OCI-LY7 (cell line): ENCODE results near the gene PIPOX.

Experiments used
- CTCF ChIP-seq: fragments of 200-600 bp; sonication (generic); conservative IDR thresholded peaks from 2 replicates; pipeline ENCODE4 v1.5.1; 2014; ENCODE audit warnings: mild to moderate bottlenecking, antibody characterized with exemption, low read length, moderate library complexity, mixed read lengths
- EZH2phosphoT487 ChIP-seq: fragments of 200-600 bp; sonication (generic); IDR thresholded peaks from 2 replicates; pipeline ENCODE4 v1.6.1; 2018; ENCODE audit warnings: low read depth, borderline replicate concordance, mild to moderate bottlenecking, mixed run types, antibody characterized with exemption, low read length, moderate library complexity, mixed read lengths

DNA sequence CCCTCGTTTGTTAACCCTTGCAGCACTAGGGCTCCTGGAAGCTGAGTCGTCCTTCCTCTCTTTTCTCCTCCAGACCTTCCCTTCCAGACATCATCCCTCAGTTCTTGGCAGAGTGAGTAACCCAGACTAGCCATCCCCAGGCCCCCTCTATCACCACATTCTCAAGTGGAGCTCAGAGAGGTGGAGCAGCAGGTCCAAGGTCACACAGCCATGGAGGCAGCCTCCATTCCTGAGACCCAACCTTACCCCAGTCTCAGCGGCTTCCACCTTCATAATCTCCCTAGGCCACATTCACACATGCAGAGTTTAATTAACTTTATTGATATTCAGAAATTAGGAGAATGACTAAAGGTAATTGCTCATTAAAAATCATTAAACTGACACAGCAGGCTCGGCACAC is 40.1 kb upstream of the PIPOX start:
- no peak for TF ChIP-seq CTCF
- TF ChIP-seq EZH2phosphoT487, result no peak
